ENCODE measurements around the gene SLC30A7.

GRCh38 chr1:100881687-100882086, 14.2 kb upstream of the SLC30A7 start:
- no peak for TF ChIP-seq PATZ1 (CRISPR knock-in tag; IDR thresholded peaks at IDR 0.05; ENCODE audit: borderline replicate concordance)
- TF ChIP-seq ESRRG (CRISPR knock-in tag; IDR thresholded peaks at IDR 0.05), result no peak
- no peak for TF ChIP-seq GLIS3 (CRISPR knock-in tag; IDR thresholded peaks at IDR 0.05)
